SIG-M5 treated with dmso at 0.1 percent for 504 hours (cell line): ENCODE measurements around the gene PRAC2.

Experiments
- DNase-seq: peaks from one replicate; lab custom pipeline; 2025; ENCODE audit not compliant: unreplicated experiment; lab: John Stamatoyannopoulos, UW

PRAC2 gene

DNA sequence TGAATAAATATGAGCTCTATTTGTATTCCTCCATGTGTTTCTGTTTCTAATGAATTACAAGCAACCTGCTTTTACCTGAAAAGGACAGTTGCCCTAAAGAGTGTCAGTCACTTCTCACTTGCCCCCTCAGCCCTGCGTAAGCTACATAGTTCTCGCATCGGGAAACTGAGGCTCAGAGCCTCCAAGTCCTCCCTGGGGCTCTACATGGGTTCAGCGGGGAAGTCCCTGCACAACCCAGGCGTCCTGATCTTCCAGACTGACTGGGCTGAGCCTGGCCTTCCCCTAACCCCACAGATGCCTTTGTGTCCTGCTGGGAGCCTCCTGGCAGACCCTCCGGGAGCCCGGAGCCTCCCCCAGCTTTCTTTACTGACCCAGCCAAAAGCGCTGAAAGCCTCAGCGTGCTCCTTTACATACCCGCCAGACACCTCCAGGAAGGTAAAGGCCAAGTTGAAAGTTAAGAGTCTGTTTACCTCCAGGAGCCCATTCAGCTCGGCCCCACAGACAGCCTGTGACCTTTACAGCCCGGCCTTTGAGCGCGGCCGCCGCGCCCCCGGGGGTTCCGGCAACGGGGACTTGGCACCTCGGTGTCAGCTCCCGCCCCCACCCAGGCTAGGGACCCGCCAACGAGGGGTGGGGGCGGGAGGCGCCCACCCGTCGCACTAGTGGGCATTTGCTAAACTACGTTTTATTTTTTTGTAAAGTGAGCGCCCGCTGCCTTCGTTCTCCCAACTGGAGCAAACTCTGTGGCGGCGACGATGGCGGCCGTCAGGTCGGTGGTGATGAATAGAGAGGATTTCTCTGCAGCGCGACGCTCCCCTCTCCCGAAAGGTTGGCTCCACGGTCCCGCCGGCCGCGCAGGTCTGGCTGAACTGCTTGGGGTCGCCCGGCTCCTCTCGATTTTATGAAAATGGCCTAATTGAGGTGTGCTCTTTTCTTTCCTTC is 10.0 kb downstream of the PRAC2 start:
- no peak for DNase-seq

DNA sequence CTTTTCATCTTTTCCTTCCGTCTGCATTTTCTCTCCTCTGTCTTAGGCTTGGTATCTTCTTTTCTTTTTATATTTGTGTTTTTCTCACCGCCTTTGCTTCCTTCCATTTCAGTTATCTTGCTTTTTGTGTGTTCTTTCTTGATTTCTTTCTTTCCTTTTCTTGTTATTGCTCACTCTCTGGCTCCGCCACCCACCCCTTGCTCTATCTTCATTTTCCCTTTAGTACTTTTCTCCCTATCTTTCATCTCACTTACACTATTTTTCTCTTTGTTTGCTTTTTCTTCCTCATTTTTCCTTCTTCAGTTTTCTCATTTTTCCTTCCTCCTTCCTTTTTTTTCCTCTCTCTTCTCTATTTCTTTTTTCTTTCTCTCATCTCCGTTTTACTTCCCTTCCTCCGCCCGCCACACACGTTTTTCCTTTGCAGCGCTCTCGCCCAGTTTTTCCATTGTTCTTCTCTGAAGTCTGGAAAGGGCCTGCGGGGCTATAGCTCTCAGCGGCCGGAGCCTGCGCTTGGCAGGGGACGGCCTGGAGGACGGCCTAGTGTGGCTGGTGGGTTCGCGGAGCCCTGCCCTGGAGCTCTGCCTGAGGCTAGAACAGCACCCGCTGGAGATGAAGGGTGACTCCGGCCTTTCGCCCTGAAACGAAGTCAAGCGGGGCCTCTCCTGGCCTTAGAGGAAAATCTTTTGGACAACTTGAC is 10.8 kb downstream of the PRAC2 start:
- no peak for DNase-seq

DNA sequence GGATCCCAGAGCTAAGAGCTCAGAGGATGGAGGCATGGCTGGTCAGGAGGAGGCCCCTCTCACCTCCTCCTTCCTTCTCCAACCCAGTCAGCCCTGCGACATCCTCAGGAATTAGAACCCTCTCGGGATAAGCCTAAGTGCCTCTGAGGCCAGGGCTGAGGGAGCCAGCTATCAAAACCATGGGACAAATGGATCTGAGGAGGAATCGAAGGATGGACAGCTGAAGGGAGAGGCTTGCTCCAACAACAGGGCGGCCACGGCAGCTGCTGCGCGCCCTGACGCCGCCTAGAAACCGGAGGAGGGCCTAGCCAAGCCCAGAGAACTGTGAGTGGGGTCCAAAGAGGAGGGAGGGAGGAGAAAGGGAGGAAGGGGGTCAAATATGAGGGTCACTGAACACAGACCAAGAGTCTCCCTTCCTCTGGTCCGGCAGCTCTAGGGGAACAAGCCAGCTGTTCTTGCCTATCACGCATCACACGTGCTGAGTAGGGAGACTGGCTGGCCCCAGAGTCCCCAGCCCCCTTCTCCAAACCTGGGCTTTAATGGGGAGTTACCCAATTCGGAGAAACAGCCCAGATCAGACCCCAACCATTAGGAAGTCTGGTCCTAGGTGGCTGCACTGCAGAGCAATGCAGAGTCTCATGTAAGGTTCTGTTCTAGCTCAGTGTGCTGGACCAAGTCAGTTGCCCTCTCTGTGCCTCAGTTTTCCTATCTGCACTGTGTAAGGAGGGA is 11.5 kb downstream of the PRAC2 start:
- no peak for DNase-seq

GRCh38 chr17:48735062-48735351 is 12.0 kb downstream of the PRAC2 start:
- DNase-seq: no peak

GRCh38 chr17:48737330-48738043 is 14.5 kb downstream of the PRAC2 start:
- DNase-seq: no peak

GRCh38 chr17:48738424-48738802 is 15.4 kb downstream of the PRAC2 start:
- no peak for DNase-seq

DNA sequence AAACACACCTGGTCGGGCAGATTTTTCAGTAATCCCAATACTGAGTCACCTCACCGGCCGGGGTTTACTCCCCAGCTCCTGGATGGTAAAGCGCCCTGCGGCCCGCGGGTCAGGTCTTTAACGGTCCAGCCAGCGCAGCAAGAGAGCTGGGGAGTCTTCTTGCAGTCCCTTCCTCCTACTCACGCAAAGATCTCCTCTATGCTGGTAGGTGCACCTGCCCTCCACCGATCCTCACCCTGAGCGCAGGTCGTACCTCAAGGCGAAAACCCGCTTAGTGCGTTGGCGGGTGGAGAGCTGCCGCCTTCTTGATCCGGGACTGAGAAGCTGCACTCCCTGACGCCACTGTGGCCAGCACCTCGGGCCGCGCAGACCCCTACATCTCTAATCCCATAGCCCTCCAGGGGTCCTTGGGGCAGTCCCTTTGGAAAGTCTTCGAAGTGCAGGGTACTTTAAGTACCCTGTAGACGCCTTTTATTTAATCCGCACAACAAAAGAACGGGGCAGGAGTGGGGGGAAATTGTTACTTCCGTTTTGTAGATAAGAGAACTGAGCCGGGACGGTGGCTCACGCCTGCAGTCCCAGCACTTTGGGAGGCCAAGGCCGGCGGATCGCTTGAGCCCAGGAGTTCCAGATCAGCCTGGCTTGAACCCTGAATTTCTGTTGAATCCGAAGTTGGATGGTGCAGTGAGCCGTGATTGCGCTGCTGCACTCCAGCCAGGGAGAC is 16.0 kb downstream of the PRAC2 start:
- no peak for DNase-seq

GRCh38 chr17:48740537-48740936 is 17.6 kb downstream of the PRAC2 start:
- DNase-seq: no peak

GRCh38 chr17:48745381-48746275 is 22.6 kb downstream of the PRAC2 start:
- no peak for DNase-seq

- DNase-seq: no peak
These were observed 24.0 kb downstream of the PRAC2 start for GRCh38 chr17:48746916-48747444.

DNA sequence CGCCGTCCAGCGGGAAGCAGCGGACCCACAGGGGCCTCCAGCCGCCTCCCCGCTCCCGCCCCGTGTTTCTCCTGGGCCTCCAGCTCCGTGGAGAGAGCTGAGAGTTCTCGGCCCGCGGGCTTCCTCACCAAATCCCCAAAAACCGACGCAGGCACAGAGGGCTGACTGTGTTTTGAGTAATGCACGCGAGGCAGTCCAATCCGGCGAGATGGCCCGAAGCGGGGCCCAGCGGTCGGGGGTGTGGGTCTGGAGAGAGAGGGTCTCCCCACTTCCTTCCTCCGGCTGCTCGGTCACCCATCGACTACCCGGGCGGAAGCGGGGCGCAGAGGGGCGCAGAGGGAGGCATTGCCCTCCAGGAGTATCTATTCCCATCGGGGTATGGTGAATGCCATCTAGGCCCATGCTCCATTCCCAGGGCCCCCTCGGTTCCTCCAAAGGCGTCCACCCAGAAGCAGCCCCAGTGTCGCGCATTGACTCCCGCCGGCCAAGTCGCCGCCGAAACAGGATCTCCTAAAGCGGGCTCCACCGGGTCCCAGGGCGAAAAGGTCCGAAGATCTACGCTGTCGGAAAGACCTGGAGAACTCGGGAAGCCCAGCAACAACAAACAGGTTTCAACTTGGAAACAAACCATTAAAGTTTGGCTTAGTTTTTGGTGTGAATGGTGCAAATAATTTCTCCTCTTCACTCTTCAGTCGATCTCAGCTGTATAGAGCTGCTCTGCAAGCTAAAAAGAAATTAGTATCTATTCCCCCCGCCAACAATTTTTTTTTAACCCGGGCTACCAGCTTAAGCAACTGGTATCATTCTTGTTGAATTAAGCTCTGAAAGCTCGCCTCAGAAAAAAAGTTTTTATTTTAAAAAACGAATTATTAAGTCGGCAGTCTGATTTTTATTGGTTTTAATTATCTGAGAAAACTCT is 24.7 kb downstream of the PRAC2 start:
- no peak for DNase-seq

GRCh38 chr17:48748718-48749566 is 26.0 kb downstream of the PRAC2 start:
- DNase-seq: no peak

- no peak for DNase-seq
These were observed 26.9 kb downstream of the PRAC2 start for GRCh38 chr17:48749621-48750553.

DNA sequence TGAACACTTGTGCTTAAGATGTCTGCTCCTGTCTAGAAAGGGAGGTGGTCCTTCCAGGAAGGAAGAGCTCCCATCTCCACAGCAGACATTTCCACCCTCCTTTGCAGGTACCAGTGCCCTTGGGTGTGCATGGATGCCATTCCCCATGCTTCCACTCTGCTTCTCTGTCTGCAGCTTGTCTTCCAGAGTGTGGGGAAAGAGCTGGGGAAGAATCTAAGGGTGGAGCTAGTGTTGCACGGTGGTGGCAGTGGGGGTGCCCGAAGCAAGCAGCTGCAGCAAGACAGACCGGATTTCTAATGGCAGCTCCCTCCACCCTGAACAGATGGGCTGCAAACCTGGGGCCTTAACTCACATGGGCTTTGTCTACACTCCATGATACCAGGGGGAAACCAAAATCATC is 28.2 kb downstream of the PRAC2 start:
- DNase-seq: no peak

DNA sequence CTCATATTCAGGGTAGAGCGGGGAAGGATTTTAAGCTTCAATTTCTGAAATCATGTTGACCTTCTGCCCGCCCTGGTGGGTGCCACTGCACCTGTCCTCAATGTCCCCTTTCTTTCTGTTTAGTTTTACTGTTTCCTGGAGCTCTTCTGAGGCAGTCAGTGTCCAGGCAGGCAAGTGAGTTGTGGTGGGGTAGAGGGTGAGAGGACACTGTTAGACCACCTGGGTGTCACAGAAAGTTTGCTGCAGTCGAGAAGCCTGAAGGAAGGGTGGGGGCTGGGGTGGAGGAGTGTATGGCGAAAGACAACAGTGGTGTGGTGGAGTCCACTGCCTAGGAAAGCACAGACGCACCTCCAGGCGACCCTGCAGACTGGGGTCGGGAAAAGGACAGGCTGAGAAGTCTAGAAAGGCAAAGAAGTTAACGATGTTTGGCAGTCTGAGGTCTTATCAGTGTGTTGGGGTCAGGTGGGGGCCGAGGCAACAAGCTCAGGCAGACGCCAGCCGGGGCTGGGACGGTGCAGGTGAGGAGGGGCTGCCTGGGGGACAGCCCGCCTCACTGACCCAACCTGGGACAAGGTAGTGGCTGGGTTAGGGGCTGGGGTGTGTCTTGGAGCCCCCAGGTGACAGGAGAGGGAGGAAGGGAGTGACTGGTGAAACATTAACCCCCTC is 28.9 kb downstream of the PRAC2 start:
- no peak for DNase-seq
